Panc1 (cell line): ENCODE results near the gene TTLL5.

Source experiments
- POLR2AphosphoS5 ChIP-seq: IDR thresholded peaks from 2 replicates; pipeline ENCODE4 v1.6.1; 2012; ENCODE audit warnings: mild to moderate bottlenecking, low read depth, low read length, moderate library complexity
- SIN3A ChIP-seq: IDR thresholded peaks from 2 replicates; pipeline ENCODE4 v1.6.1; 2012; ENCODE audit warnings: low read depth, mild to moderate bottlenecking, low read length, moderate library complexity, borderline replicate concordance; ENCODE audit not compliant: insufficient read depth
- TCF7L2 ChIP-seq: IDR thresholded peaks from 2 replicates; pipeline ENCODE4 v1.6.1; 2011; ENCODE audit warnings: mild to moderate bottlenecking, low read depth, low read length, inconsistent platforms
- TF ChIP-seq, protein P1 (sequence below): fragments of 450-650 bp; IDR thresholded peaks from 2 replicates; pipeline ENCODE4 v1.5.1; 2017; ENCODE audit warnings: mild to moderate bottlenecking
- TF ChIP-seq, protein P2 (sequence below), 2 experiments: IDR thresholded peaks; 2 replicates each; pipeline ENCODE4 v1.6.1; 2011 to 2012; ENCODE audit warnings: low read depth in 2 of 2, control low read depth in 1 of 2, low read length in 1 of 2, mild to moderate bottlenecking in 1 of 2, moderate library complexity in 1 of 2; ENCODE audit not compliant: insufficient read depth in 1 of 2

- TF ChIP-seq, protein P1, sequence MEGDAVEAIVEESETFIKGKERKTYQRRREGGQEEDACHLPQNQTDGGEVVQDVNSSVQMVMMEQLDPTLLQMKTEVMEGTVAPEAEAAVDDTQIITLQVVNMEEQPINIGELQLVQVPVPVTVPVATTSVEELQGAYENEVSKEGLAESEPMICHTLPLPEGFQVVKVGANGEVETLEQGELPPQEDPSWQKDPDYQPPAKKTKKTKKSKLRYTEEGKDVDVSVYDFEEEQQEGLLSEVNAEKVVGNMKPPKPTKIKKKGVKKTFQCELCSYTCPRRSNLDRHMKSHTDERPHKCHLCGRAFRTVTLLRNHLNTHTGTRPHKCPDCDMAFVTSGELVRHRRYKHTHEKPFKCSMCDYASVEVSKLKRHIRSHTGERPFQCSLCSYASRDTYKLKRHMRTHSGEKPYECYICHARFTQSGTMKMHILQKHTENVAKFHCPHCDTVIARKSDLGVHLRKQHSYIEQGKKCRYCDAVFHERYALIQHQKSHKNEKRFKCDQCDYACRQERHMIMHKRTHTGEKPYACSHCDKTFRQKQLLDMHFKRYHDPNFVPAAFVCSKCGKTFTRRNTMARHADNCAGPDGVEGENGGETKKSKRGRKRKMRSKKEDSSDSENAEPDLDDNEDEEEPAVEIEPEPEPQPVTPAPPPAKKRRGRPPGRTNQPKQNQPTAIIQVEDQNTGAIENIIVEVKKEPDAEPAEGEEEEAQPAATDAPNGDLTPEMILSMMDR: no peak
- TF ChIP-seq POLR2AphosphoS5: no peak
- TF ChIP-seq SIN3A: no peak
- no peak for TF ChIP-seq TCF7L2
- TF ChIP-seq, protein P2, sequence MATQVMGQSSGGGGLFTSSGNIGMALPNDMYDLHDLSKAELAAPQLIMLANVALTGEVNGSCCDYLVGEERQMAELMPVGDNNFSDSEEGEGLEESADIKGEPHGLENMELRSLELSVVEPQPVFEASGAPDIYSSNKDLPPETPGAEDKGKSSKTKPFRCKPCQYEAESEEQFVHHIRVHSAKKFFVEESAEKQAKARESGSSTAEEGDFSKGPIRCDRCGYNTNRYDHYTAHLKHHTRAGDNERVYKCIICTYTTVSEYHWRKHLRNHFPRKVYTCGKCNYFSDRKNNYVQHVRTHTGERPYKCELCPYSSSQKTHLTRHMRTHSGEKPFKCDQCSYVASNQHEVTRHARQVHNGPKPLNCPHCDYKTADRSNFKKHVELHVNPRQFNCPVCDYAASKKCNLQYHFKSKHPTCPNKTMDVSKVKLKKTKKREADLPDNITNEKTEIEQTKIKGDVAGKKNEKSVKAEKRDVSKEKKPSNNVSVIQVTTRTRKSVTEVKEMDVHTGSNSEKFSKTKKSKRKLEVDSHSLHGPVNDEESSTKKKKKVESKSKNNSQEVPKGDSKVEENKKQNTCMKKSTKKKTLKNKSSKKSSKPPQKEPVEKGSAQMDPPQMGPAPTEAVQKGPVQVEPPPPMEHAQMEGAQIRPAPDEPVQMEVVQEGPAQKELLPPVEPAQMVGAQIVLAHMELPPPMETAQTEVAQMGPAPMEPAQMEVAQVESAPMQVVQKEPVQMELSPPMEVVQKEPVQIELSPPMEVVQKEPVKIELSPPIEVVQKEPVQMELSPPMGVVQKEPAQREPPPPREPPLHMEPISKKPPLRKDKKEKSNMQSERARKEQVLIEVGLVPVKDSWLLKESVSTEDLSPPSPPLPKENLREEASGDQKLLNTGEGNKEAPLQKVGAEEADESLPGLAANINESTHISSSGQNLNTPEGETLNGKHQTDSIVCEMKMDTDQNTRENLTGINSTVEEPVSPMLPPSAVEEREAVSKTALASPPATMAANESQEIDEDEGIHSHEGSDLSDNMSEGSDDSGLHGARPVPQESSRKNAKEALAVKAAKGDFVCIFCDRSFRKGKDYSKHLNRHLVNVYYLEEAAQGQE (IDR thresholded peaks at IDR 0.05; ENCODE audit: insufficient read depth in 1 of 2, low read depth in 2 of 2, low read length in 1 of 2): no peak
These were observed 26.2 kb upstream of the TTLL5 start for GRCh38 chr14:75634848-75635247.
